Keratinocyte (primary cell): ENCODE data around the gene ITGAD. TPM values are rescaled to one million over a fixed set of nuclear protein-coding genes. Genes with fewer than 3 reads are reported as not detected.

Source experiments
- DNase-seq: peaks from one replicate; pipeline ENCODE4 v3.0.0-alpha.2; 2011; ENCODE audit warnings: low read depth, missing footprints, low spot score
- FAIRE-seq: peaks from 2 replicates; lab custom pipeline; 2011; peaks lifted over from hg19 to GRCh38; lab: Jason Lieb, UNC
- H2AFZ ChIP-seq: 2 replicates; pipeline ENCODE4 v1.6.0; 2012; ENCODE audit warnings: low read length, control low read depth, inconsistent platforms; ENCODE audit not compliant: control insufficient read depth
- H3K27ac ChIP-seq: 2 replicates; pipeline ENCODE4 v1.5.1; 2011; ENCODE audit warnings: low read length; ENCODE audit not compliant: control insufficient read depth, insufficient read depth
- H3K27me3 ChIP-seq: 3 replicates; pipeline ENCODE4 v1.6.0; 2011; ENCODE audit warnings: low read length; ENCODE audit not compliant: control insufficient read depth, insufficient read depth; ENCODE audit errors: extremely low read depth
- H3K36me3 ChIP-seq, 2 experiments: 2 replicates in 1 of 2; 3 replicates in 1 of 2; pipeline ENCODE4 v1.5.1; 2011; ENCODE audit warnings: low read length in 2 of 2, mild to moderate bottlenecking in 1 of 2; ENCODE audit not compliant: control insufficient read depth in 2 of 2, insufficient read depth in 2 of 2; ENCODE audit errors: extremely low read depth in 1 of 2
- H3K4me1 ChIP-seq: 3 replicates; pipeline ENCODE4 v1.5.1; 2011; ENCODE audit warnings: low read length; ENCODE audit not compliant: control insufficient read depth, insufficient read depth; ENCODE audit errors: extremely low read depth
- H3K4me2 ChIP-seq: 3 replicates; pipeline ENCODE4 v1.6.0; 2011; ENCODE audit warnings: low read depth, low read length; ENCODE audit not compliant: control insufficient read depth, insufficient read depth; ENCODE audit errors: extremely low read depth
- H3K4me3 ChIP-seq, 3 experiments: fragments of 200-600 bp in 1 of 3; sonication (generic) in 1 of 3; 2 replicates in 2 of 3; 3 replicates in 1 of 3; pipeline ENCODE4 v1.5.1; 2011 to 2016; ENCODE audit warnings: low read length in 3 of 3, mild to moderate bottlenecking in 3 of 3, control low read depth in 2 of 3, inconsistent platforms in 1 of 3, low read depth in 1 of 3, mixed read lengths in 1 of 3, mixed run types in 1 of 3, moderate library complexity in 1 of 3; ENCODE audit not compliant: control insufficient read depth in 2 of 3, insufficient read depth in 2 of 3; ENCODE audit errors: extremely low read depth in 1 of 3
- H3K79me2 ChIP-seq: 2 replicates; pipeline ENCODE4 v1.6.0; 2012; ENCODE audit warnings: low read length; ENCODE audit not compliant: control insufficient read depth, insufficient read depth
- H3K9ac ChIP-seq: 3 replicates; pipeline ENCODE4 v1.6.0; 2011; ENCODE audit warnings: low read length; ENCODE audit not compliant: control insufficient read depth, insufficient read depth; ENCODE audit errors: extremely low read depth
- H3K9me1 ChIP-seq: 3 replicates; pipeline ENCODE4 v1.6.0; 2011; ENCODE audit warnings: low read length; ENCODE audit not compliant: control insufficient read depth, insufficient read depth; ENCODE audit errors: extremely low read depth
- H3K9me3 ChIP-seq: 2 replicates; pipeline ENCODE4 v1.5.1; 2012; ENCODE audit warnings: low read depth, low read length; ENCODE audit not compliant: control insufficient read depth
- H4K20me1 ChIP-seq: 3 replicates; pipeline ENCODE4 v1.6.0; 2011; ENCODE audit warnings: low read length; ENCODE audit not compliant: control insufficient read depth, insufficient read depth; ENCODE audit errors: extremely low read depth
- CTCF ChIP-seq, 3 experiments: IDR thresholded peaks in 1 of 3; conservative IDR thresholded peaks in 1 of 3; optimal IDR thresholded peaks in 1 of 3; 2 replicates in 2 of 3; 3 replicates in 1 of 3; pipeline versions ENCODE3 to v1.5.1; 2011; ENCODE audit warnings: low read length in 3 of 3, mild to moderate bottlenecking in 3 of 3, moderate library complexity in 2 of 3, control low read depth in 1 of 3, inconsistent platforms in 1 of 3; ENCODE audit not compliant: insufficient read depth in 2 of 3; ENCODE audit errors: extremely low read depth in 1 of 3
- EZH2 ChIP-seq: IDR thresholded peaks from one replicate; pipeline ENCODE4 v1.6.1; 2012; ENCODE audit warnings: inconsistent platforms, mild to moderate bottlenecking, low read length, moderate library complexity
- dilution Hi-C: fragments of 300-500 bp; cut with MboI; formaldehyde crosslinking; loops from one replicate; pipeline ENCODE4 v1.7.0; 2020; ENCODE audit warnings: low sequenced_read_pairs; ENCODE audit not compliant: extremely low pct_ligation_motif_present
- polyA plus RNA-seq, 5 experiments: library from polyadenylated mRNA; depleted of rRNA in 3 of 5; stranded (reverse) in 3 of 5; stranded (forward) in 1 of 5; unstranded in 1 of 5; fragments of >200 nt; gene quantifications; 1 replicate in 1 of 5; 2 replicates in 3 of 5; 3 replicates in 1 of 5; pipeline versions ENCODE4 v1.2.1 to v1.2.3, GENCODE V29; 2011 to 2012; ENCODE audit warnings: missing spikeins in 2 of 5, low read depth in 1 of 5, low replicate concordance in 1 of 5

Gene ITGAD
- polyA plus RNA-seq, 1 donor (not counting 4 experiments of a cell fraction or from before 2014, with no cell fraction given): not detected

GRCh38 chr16:31362476-31363405 is 30.4 kb upstream of the ITGAD start:
- dilution Hi-C loops: no loop called here

DNA sequence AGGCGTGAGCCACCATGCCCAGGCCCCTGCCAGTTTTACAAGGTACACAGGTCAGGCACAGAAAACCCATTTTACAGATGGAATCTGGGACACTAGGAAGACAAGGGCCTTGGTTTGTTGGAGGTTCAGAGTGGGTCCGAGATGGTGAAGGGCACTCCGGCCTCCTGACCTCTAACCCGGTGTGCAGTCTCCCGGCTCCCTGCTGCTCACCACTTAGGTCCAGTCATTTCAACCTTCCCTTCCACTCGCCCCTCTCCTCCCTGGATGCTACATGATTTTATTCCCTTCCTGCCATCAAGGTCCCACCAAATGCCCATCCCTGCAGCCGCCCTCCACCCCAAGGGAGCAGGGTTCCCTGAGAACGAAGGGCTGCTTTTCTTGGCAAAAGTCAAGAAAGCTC is 29.4 kb upstream of the ITGAD start:
- TF ChIP-seq CTCF (optimal IDR thresholded peaks at IDR 0.05 in 1 of 3, IDR thresholded peaks at IDR 0.05 in 1 of 3, conservative IDR thresholded peaks at IDR 0.05 in 1 of 3; ENCODE audit: extremely low read depth in 1 of 3, insufficient read depth in 2 of 3, low read length in 3 of 3): no peak
- no peak for TF ChIP-seq EZH2
- Histone ChIP-seq H3K9me3 (no peaks in the 10 kb centered on the region), H3K36me3 (no peaks in the 10 kb centered on the region), H3K9me1 (no peaks in the 10 kb centered on the region), H3K4me2 (no peak overlapping the region), H3K9ac (no peak overlapping the region), H3K27ac (no peak overlapping the region), H3K79me2 (no peaks in the 10 kb centered on the region), H3K4me1 (no peaks in the 10 kb centered on the region), H3K4me3 (no peak overlapping the region), H4K20me1 (no peaks in the 10 kb centered on the region), H3K27me3 (no peaks in the 10 kb centered on the region), H2AFZ (no peak overlapping the region)
- FAIRE-seq (no peak), DNase-seq (no peak)
- dilution Hi-C loops: no loop called here

More at GRCh38 chr16:31362476-31363405, 30.4 kb upstream of the ITGAD start:
- no peak overlapping the region for H3K9ac ChIP-seq
- no peak overlapping the region for H3K4me3 ChIP-seq
- H3K36me3 ChIP-seq: no peaks in the 10 kb centered on the region
- no peaks in the 10 kb centered on the region for H3K27me3 ChIP-seq
- H3K9me3 ChIP-seq: no peaks in the 10 kb centered on the region
- no peaks in the 10 kb centered on the region for H3K9me1 ChIP-seq
- FAIRE-seq (no peak), DNase-seq (no peak)
- no peak overlapping the region for H3K4me2 ChIP-seq
- TF ChIP-seq CTCF (optimal IDR thresholded peaks at IDR 0.05 in 1 of 3, IDR thresholded peaks at IDR 0.05 in 1 of 3, conservative IDR thresholded peaks at IDR 0.05 in 1 of 3; ENCODE audit: extremely low read depth in 1 of 3, insufficient read depth in 2 of 3, low read length in 3 of 3) (no peak), EZH2 (no peak)
- H3K27ac ChIP-seq: no peak overlapping the region
- no peak overlapping the region for H2AFZ ChIP-seq
- no peaks in the 10 kb centered on the region for H4K20me1 ChIP-seq
- no peaks in the 10 kb centered on the region for H3K4me1 ChIP-seq
- H3K79me2 ChIP-seq: no peaks in the 10 kb centered on the region
